DOHH2 (cell line): ENCODE data around the gene SLC47A1.

ENCODE experiments used
- EZH2phosphoT487 ChIP-seq: fragments of 200-600 bp; sonication (generic); IDR thresholded peaks from 2 replicates; pipeline ENCODE4 v1.6.1; 2017; ENCODE audit warnings: borderline replicate concordance, mild to moderate bottlenecking, antibody characterized with exemption, low read length, moderate library complexity, mixed read lengths
- TF ChIP-seq, protein P1 (sequence below): fragments of 200-600 bp; sonication (generic); IDR thresholded peaks from one replicate; pipeline ENCODE4 v1.5.1; 2014; ENCODE audit warnings: antibody characterized with exemption, mild to moderate bottlenecking, low read depth, low read length; ENCODE audit not compliant: poor library complexity, severe bottlenecking

DNA sequence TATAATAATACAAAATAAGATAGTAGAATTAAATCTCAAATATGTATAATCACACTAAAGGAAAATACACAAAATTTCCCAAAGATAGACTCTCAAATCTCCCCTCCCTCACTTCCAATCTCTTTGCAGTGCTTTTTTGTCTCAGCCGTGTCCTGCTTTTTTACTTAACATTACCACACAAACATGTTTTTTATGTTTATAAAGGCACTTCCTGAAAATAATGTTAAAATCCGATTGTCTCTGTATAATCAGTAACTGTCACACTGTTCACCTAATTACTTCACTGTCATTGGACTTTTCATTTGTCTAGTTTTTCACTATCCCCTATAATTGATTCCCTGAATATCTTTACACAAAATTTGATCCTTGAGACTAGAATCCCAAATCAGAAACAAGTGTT lies 76.7 kb downstream of the SLC47A1 start:
- no peak for TF ChIP-seq EZH2phosphoT487
- TF ChIP-seq, protein P1, sequence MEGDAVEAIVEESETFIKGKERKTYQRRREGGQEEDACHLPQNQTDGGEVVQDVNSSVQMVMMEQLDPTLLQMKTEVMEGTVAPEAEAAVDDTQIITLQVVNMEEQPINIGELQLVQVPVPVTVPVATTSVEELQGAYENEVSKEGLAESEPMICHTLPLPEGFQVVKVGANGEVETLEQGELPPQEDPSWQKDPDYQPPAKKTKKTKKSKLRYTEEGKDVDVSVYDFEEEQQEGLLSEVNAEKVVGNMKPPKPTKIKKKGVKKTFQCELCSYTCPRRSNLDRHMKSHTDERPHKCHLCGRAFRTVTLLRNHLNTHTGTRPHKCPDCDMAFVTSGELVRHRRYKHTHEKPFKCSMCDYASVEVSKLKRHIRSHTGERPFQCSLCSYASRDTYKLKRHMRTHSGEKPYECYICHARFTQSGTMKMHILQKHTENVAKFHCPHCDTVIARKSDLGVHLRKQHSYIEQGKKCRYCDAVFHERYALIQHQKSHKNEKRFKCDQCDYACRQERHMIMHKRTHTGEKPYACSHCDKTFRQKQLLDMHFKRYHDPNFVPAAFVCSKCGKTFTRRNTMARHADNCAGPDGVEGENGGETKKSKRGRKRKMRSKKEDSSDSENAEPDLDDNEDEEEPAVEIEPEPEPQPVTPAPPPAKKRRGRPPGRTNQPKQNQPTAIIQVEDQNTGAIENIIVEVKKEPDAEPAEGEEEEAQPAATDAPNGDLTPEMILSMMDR = no peak
